Fibroblast of pulmonary artery (primary cell): ENCODE results near the gene STX16.

Experiments used
- DNase-seq: peaks from one replicate; pipeline ENCODE4 v3.0.0-alpha.2; 2010; ENCODE audit warnings: low read depth
- H3K4me3 ChIP-seq: replicated peaks from 2 replicates; pipeline ENCODE4 v1.5.1; 2011; ENCODE audit warnings: low read depth, mild to moderate bottlenecking, control low read depth, low read length, moderate library complexity
- CTCF ChIP-seq: IDR thresholded peaks from 2 replicates; pipeline ENCODE4 v1.5.1; 2011; ENCODE audit warnings: mild to moderate bottlenecking, control low read depth, low read length, inconsistent platforms; ENCODE audit errors: missing control alignments

The STX16 gene

GRCh38 chr20:58651559-58651945, 469 bp downstream of the STX16 start:
- TF ChIP-seq CTCF: no peak
- H3K4me3 ChIP-seq: peak overlapping the region; percentile 97
- no peak for DNase-seq

- peak; percentile 1 for TF ChIP-seq CTCF
- peak; percentile 78 for DNase-seq
- peak overlapping the region; percentile 97 for H3K4me3 ChIP-seq
Observed at GRCh38 chr20:58651946-58652605, 993 bp downstream of the STX16 start.

- TF ChIP-seq CTCF: no peak
- peak overlapping the region; percentile 97 for H3K4me3 ChIP-seq
- DNase-seq: no peak
Observed at GRCh38 chr20:58652606-58653294, 1.7 kb downstream of the STX16 start.

GRCh38 chr20:58654337-58654736, 3.3 kb downstream of the STX16 start:
- no peak overlapping the region for H3K4me3 ChIP-seq
- DNase-seq: no peak
- TF ChIP-seq CTCF: no peak

GRCh38 chr20:58655328-58656107, 4.4 kb downstream of the STX16 start:
- TF ChIP-seq CTCF: no peak
- no peak for DNase-seq
- no peak overlapping the region for H3K4me3 ChIP-seq

- no peak for TF ChIP-seq CTCF
- DNase-seq: no peak
- no peak overlapping the region for H3K4me3 ChIP-seq
Observed at GRCh38 chr20:58656831-58657230, 5.7 kb downstream of the STX16 start.
